Testis (tissue), 3 donors: ENCODE results near the gene IFFO2. TPM values are rescaled to one million over a fixed set of nuclear protein-coding genes. Genes with fewer than 3 reads are reported as not detected.
A peak's percentile ranks its signal among the peaks of the same experiment; 100 is the strongest.

Experiments
- DNase-seq: peaks from one replicate; pipeline ENCODE4 v3.0.0-alpha.2; 2019
- H3K27ac ChIP-seq, 2 donors: fragments of 200-600 bp; sonication (generic); one replicate each; pipeline ENCODE4 v1.5.1; 2019
- H3K27me3 ChIP-seq: fragments of 200-600 bp; sonication (generic); one replicate; pipeline ENCODE4 v1.5.1; 2019
- H3K36me3 ChIP-seq: fragments of 200-600 bp; sonication (generic); one replicate; pipeline ENCODE4 v1.5.1; 2017; ENCODE audit warnings: low read depth; ENCODE audit errors: missing control alignments
- H3K4me1 ChIP-seq: fragments of 200-600 bp; sonication (generic); one replicate; pipeline ENCODE4 v1.5.1; 2019
- H3K4me3 ChIP-seq, 2 donors: fragments of 200-600 bp; sonication (generic); one replicate each; pipeline ENCODE4 v1.5.1; 2017 to 2019
- H3K9me3 ChIP-seq: fragments of 200-600 bp; sonication (generic); one replicate; pipeline ENCODE4 v1.5.1; 2017
- CTCF ChIP-seq, 3 experiments: fragments of 450-650 bp in 2 of 3; fragments of 200-600 bp in 1 of 3; sonication (generic) in 1 of 3; IDR thresholded peaks; one replicate each; pipeline ENCODE4 v1.5.1; 2016 to 2019; ENCODE audit warnings: antibody characterized with exemption in 3 of 3, mild to moderate bottlenecking in 2 of 3, moderate library complexity in 1 of 3
- POLR2A ChIP-seq: fragments of 450-650 bp; IDR thresholded peaks from one replicate; pipeline ENCODE4 v1.6.1; 2017; ENCODE audit warnings: antibody characterized with exemption, mild to moderate bottlenecking, moderate library complexity
- WGBS, 2 donors: methylation state at CpG; one replicate each; pipeline ENCODE4 v1.1.5; 2018; 5-methylcytosine and 5-hydroxymethylcytosine counted together
- intact Hi-C: fragments of 100-400 bp; cut with DNase I; formaldehyde crosslinking; loops from one replicate; pipeline ENCODE4 v1.15.1; 2023; ENCODE audit warnings: low total_unique reads
- polyA plus RNA-seq: library from polyadenylated mRNA; stranded (reverse); fragments of 350-450 nt; fragmentation: Illumina TruSeq; extraction: RNeasy Lipid Tissue Mini Kit (QIAGEN cat#74804); gene quantifications from one replicate; pipeline ENCODE4 v1.2.3, GENCODE V29; 2014; ENCODE audit warnings: low read depth, low replicate concordance; ENCODE audit not compliant: insufficient read depth
- total RNA-seq, 2 donors: library from RNA; depleted of rRNA; stranded (reverse); fragments of >200 nt; gene quantifications; one replicate each; pipeline ENCODE4 v1.2.3, GENCODE V29; 2016

IFFO2 gene
- total and polyA plus RNA-seq, 3 donors from 2014 or later = 5.0 to 8.5 (median 5.6) TPM

- H3K27me3 ChIP-seq = no peaks in the 10 kb centered on the region
- H3K4me3 ChIP-seq = no peak overlapping the region
- peak; percentile 62 for DNase-seq
- H3K27ac ChIP-seq = peak overlapping the region in 1 of 2 donors; percentile 65
- H3K36me3 ChIP-seq = no peaks in the 10 kb centered on the region
- 40 to 46% methylated on average over 9 to 16 of the region's 16 CpGs for WGBS, 2 donors
- intact Hi-C loops = loop anchor here (10.0 kb wide), 1 partner anchor 188 kb away; no protein-coding TSS in a partner anchor
- TF ChIP-seq CTCF (IDR thresholded peaks at IDR 0.05) (peak; percentile 75 to 86 (median 84)), POLR2A (no peak)
- H3K9me3 ChIP-seq = no peaks in the 10 kb centered on the region
- H3K4me1 ChIP-seq = peaks cover 10% of the 10 kb centered on the region
These were observed 49.2 kb downstream of the IFFO2 start for GRCh38 chr1:18907021-18907916.

- Histone ChIP-seq H3K9me3 (no peaks in the 10 kb centered on the region), H3K4me1 (peaks cover 10% of the 10 kb centered on the region), H3K27me3 (no peaks in the 10 kb centered on the region), H3K4me3 (peak overlapping the region; percentile 66 to 72), H3K36me3 (no peaks in the 10 kb centered on the region), H3K27ac (peak overlapping the region in 1 of 2 donors; percentile 88)
- DNase-seq = no peak
- WGBS, 2 donors = 25 to 40% methylated on average over 8 of the region's 8 CpGs
- TF ChIP-seq POLR2A (no peak), CTCF (IDR thresholded peaks at IDR 0.05) (no peak)
- intact Hi-C loops = loop anchor here (10.0 kb wide), 1 partner anchor 191 kb away; no protein-coding TSS in a partner anchor
These were observed 53.2 kb downstream of the IFFO2 start for GRCh38 chr1:18903291-18903756.

GRCh38 chr1:18902523-18903290 lies 53.8 kb downstream of the IFFO2 start, which contains the start of gene ALDH4A1:
Gene ALDH4A1, minus strand, starts transcription at chr1:18902555. Its CDS starts 32 bp downstream, at chr1:18902523.
- peak within 1 kb of the TSS; percentile 56 to 88 for H3K27ac ChIP-seq
- no peaks in the 10 kb centered on the region for H3K27me3 ChIP-seq
- H3K9me3 ChIP-seq = no peaks in the 10 kb centered on the region
- intact Hi-C loops = loop anchor here (10.0 kb wide), 1 partner anchor 192 kb away; no protein-coding TSS in a partner anchor
- TF ChIP-seq POLR2A (no peak), CTCF (IDR thresholded peaks at IDR 0.05) (peak in 2 of 3 experiments; percentile 24 to 31)
- H3K4me3 ChIP-seq = peak within 1 kb of the TSS; percentile 66 to 72
- peak; percentile 98 for DNase-seq
- peaks cover 7% of the 10 kb centered on the region for H3K4me1 ChIP-seq
- H3K36me3 ChIP-seq = no peaks in the 10 kb centered on the region
- 1 to 2% methylated on average over 26 to 54 of the region's 55 CpGs for WGBS, 2 donors

- TF ChIP-seq POLR2A (no peak), CTCF (IDR thresholded peaks at IDR 0.05) (no peak)
- intact Hi-C loops = loop anchor here (10.0 kb wide), 1 partner anchor 193 kb away; no protein-coding TSS in a partner anchor
These were observed 54.4 kb downstream of the IFFO2 start for GRCh38 chr1:18901952-18902522.

More at GRCh38 chr1:18901952-18902522, 54.4 kb downstream of the IFFO2 start:
- Histone ChIP-seq H3K9me3 (no peaks in the 10 kb centered on the region), H3K36me3 (no peaks in the 10 kb centered on the region), H3K27ac (peak overlapping the region; percentile 56 to 88), H3K27me3 (no peaks in the 10 kb centered on the region), H3K4me1 (no peaks in the 10 kb centered on the region), H3K4me3 (peak overlapping the region; percentile 66 to 72)
- peak; percentile 33 for DNase-seq
- WGBS, 2 donors = 0 to 1% methylated on average over 17 to 34 of the region's 44 CpGs
